GM19463 (cell line): ENCODE data around the gene EMB.
"Not testable (repeated sequence)": the region's sequence is repeated elsewhere in the genome, so short reads cannot be mapped to it uniquely, and the experiment has no call there.

Experiments used
- ATAC-seq: cut with Tn5 transposase; IDR thresholded peaks from one replicate; pipeline ENCODE4 v1.9.1; 2021; ENCODE audit warnings: mild to moderate bottlenecking, moderate library complexity; ENCODE audit not compliant: unreplicated experiment

EMB gene

DNA sequence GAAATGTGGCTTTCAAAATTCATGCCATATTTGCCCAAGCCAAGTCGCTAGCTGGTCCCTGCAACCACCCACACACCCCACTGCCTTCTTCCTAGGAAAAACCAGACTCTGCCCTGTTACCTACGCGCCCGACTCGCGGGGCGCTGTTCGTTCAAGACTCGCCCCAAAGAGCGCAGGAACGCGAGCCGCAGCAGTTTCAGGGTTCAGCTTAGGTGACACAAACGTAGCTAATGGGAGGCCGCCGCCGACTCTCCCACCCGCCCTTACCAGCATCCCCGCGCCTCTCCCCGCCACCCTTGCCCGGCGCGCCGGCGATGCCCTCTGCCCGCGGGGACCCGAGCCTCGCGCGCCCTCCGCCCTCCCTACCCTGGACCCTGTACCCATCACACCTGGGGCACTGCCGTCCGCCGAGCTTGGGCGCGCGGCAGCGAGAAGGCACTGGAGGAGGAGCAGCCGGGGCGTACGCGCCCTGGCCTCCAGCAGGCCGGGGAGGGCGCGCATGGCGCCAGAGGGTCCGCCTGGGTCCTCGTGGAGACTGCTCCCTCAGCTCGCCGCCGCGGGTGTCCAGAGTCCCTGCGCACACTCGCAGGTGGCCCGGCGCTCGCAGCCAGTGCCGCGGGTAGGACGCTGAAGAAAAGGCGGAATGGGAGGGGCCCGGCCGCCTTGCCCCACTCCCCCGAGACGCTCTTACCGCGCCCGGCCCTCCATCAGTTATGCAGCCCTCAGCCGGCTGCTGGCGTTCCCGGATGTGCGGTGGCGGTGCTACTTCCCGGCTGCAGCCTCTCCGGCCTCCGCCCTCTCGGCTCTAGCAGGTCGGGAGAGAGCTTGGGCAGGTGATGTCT lies at the start of gene EMB:
Gene EMB, minus strand, starts transcription at position 638 of the 842 bp plus-strand sequence. Its CDS starts 137 bp downstream, at position 501.
- peak; percentile 60 for ATAC-seq

GRCh38 chr5:50489491-50489890 lies 48.4 kb upstream of the EMB start:
- ATAC-seq = not testable (repeated sequence)

- ATAC-seq = not testable (repeated sequence)
These were observed 37.7 kb upstream of the EMB start for GRCh38 chr5:50478790-50479189.

DNA sequence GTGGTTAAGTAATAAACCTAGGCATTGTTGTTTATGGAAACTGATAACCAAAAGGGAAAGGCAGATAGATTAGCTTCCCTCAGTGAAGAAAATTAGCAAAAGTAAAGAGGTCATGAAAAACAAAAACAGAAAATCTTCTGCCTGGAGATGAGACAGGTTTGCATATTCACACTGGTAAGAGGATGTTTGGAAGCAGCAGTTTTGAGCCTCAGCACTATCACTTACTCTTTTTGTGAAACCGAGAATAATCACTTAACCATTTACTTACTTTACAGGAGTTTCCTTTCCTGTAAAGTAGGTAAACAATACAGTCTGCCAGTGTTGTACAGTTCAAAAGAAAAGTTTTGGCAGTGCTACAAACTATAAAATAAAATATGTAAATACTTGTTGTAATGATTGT lies 35.5 kb upstream of the EMB start:
- peak; percentile 97 for ATAC-seq

DNA sequence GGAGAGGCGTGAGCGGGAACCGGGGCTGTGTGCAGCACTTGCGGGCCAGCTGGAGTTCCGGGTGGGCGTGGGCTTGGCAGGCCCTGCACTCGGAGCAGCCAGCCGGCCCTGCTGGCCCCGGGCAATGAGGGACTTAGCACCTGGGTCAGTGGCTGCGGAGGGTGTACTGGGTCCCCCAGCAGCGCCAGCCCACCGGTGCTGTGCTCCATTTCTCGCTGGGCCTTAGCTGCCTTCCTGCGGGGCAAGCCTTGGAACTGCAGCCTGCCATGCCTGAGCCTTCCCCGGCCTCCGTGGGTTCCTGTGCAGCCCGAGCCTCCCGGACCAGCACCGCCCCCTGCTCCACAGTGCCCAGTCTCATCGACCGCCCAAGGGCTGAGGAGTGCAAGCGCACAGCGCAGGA lies 23.9 kb upstream of the EMB start:
- ATAC-seq = not testable (repeated sequence)

DNA sequence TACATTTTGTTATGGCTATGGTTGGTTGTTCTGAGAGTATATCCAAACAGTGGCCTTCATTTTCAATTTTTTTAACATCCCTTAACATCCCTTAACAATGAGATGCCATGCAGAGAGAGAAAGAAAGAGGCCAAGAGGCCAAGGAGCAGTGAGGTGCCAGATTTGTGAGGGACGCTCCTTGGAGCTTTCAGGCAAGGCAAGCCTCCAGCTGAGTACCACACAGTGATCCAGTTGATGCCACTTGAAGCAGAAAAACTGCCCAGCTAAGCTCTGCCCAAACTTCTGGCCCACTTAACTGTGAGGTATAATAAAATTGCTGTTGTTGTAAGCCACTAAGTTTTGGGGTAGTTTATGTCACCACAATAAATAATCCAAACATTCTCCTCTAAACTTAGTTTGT lies 22.6 kb upstream of the EMB start:
- ATAC-seq = no peak

DNA sequence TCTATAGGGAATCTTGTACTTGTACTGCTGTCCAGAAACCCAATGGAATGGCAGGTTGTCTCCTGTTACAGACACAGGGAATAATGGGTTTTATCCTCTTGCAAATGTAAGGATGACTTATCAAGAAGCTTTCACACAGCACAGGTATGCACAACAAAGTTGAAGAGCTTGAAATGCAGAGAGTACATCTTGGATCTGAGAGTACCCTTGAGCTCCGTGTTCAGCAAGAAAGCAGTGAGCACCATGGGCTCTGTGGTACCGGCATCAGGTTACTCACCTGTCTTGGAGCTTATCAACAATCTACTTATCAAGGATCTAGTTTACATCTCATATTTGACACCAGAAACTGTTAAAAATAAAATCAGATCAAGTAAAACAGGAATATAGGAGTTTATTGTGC lies 22.0 kb upstream of the EMB start:
- ATAC-seq = no peak

DNA sequence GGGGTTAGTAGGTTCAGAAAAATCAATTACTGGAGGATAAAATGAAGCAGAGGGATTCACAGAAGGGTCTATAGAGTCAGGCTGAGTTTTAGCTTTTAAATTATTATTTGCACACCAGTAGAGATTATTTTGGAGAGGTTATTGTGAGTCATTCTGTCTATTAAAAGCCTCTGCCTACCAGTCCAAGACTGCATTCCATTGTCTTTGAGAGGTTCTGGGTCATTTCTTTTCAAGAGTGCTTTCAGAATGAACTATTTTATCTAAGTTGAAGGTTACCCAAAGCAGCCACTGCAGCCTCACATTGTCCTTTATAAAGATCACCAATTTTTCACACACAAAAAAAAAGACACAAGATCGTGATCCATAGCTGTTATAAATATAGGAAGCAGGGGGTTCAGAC lies 21.5 kb upstream of the EMB start:
- ATAC-seq = not testable (repeated sequence)

DNA sequence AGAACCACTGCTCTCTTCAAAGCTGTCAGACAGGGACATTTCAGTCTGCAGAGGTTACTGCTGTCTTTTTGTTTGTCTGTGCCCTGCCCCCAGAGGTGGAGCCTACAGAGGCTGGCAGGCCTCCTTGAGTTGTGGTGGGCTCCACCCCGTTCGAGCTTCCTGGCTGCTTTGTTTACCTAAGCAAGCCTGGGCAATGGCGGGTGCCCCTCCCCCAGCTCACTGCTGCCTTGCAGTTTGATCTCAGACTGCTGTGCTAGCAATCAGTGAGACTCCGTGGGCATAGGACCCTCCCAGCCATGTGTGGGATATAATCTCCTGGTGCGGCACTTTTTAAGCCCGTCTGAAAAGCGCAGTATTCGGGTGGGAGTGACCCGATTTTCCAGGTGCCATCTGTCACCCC lies 17.3 kb upstream of the EMB start:
- ATAC-seq = not testable (repeated sequence)

- not testable (repeated sequence) for ATAC-seq
These were observed 8.2 kb upstream of the EMB start for GRCh38 chr5:50449241-50449640.

DNA sequence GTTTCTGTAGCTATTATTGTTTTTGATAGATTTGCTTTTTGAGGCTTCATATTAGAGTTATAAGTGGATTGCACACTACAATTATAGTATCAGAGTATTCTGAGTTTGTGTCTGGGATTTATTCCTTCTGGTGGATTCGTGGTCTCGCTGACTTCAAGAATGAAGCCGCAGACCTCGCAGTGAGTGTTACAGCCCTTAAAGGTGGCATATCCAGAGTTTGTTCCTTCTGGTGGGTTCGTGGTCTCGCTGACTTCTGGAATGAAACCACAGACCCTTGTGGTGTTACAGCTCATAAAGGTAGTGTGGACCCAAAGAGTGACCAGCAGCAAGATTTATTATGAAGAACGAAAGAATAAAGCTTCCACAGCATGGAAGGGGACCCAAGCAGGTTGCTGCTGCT lies 6.9 kb upstream of the EMB start:
- ATAC-seq = no peak

DNA sequence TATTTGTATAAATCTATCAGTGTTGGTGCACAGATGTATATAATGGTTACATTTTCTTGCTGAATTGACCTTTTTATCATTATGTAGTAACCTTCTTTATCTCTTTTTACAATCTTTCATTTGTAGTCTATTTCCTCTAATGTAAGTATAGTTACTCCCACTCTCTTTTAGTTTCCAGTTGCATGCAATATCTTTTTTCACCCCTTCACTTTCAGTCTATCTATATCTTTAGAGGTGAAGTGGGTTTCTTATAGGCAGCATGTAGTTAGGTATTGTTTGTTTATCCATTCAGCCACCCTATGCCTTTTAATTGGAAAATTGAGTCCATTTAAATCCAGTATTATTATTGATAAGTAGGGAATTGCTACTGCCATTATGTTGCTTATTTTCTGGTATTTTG lies 6.1 kb upstream of the EMB start:
- ATAC-seq = no peak

DNA sequence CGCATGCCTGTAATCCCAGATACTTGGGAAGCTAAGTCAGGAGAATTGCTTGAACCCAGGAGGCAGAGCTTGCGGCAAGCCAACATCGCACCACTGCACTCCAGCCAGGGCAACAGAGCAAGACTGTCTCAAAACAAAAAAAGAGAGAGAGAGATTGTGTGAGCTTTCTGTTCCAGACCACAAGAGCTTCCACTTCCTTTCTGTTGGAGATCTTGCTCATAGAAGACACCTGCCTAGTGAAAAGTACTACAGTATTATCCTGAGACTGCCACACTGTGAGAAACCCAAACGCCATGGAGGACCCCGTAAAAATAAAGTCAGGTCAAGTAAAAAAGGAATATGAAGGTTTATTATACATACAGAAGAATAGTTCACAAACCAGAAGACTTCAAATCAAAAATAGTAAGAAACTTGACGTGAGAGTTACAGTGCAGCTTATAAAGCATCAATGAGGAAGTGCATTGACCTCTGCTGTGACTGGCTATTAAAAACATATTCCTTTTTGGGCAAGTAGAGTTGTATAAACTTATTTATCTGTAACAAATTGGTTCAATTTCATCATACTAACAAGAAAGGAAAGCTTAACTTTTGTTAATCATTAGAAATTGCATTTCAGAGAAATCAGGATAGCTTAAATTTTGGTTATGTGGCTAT lies 4.3 kb upstream of the EMB start:
- peak; percentile 52 for ATAC-seq

- not testable (repeated sequence) for ATAC-seq
These were observed 1.8 kb upstream of the EMB start for GRCh38 chr5:50442559-50443539.

- ATAC-seq = no peak
These were observed 436 bp upstream of the EMB start for GRCh38 chr5:50441493-50441955.

DNA sequence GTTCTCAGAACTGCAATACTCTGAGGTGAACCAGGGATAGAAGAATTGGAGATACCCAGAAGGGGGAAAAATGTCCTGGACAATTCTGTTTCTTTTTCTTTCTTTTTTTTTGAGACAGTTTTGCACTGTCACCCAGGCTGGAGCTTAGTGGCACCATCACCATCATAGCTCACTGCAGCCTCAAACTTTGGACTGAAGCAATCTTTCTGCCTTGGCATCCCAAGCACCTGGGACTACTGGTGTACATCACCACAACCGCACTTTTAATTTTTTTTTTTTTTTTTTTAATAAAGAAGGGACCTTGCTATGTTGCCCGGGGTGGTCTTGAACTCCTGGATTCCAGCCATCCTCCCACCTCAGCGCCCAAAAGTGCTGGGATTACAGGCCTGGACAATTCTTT lies 1.9 kb downstream of the EMB start:
- no peak for ATAC-seq

- not testable (repeated sequence) for ATAC-seq
These were observed 3.0 kb downstream of the EMB start for GRCh38 chr5:50438060-50438459.

DNA sequence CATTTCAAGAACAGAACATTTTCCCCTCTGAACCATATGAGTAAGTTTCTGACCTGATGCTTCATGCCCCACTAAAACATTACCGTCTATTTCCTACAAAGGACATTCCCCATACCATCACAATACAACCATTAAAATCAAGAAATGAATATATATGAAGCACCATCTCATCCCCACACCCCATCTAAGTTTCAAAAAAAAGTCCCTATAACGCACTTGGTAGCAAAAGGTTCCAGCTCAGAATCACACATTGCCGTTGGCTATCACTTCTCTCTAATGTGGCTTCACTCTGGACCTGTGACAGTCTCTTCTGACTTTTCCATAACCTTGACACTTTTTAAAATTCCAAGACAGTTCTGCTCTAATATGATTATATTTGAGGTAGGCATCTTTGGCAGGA lies 5.9 kb downstream of the EMB start:
- no peak for ATAC-seq

DNA sequence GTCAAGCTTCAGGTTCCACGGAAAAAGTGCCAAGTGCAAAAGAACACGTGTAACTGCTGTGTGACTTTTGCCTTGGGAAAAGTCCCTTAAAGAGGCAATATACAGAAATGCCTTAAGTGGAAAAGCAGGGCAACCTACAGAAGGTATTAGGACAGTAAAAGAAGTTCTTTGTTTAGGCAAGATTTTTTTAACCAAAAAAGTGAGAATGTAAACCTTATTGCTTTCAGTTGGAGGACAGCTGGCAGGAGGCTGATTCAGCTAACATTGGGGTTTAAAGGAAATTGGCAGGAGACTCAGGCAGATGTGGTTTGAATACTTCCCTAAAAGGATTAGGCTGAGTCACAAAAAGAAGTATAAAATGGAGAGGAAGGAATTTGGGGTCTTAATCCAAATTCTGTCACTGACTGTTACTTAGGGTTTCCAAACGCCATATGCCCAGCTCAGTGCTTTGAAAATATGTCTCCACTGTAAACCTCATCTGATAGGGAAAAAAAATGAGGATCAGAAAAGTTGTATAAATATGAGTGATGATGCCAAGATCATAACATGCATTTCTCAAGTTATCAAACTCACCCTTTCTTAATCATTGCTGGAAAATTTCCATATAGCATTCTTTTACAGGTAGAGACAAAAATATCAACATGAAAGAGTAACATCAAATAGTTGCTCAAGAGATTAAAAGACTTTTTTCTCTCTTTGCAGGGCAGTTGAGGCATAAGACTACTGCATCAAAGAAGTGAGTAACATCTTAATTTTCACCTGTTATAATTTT lies 9.8 kb downstream of the EMB start:
- not testable (repeated sequence) for ATAC-seq

GRCh38 chr5:50423100-50423799 lies 17.8 kb downstream of the EMB start:
- ATAC-seq = not testable (repeated sequence)
